Calu3 (cell line): ENCODE measurements around the gene ABR. TPM values are rescaled to one million over a fixed set of nuclear protein-coding genes. Genes with fewer than 3 reads are reported as not detected.
"Not testable (repeated sequence)": the region's sequence is repeated elsewhere in the genome, so short reads cannot be mapped to it uniquely, and the experiment has no call there.

Experiments
- BruUV-seq: library from RNA; stranded (reverse); fragments of 400-500 nt; replicated peaks from 2 replicates; lab custom pipeline; 2021; lab: Mats Ljungman, UMichigan
- CTCF ChIA-PET: fragments of 300-600 bp; sonication (Branson Sonifier 250); formaldehyde crosslinking; loops from one replicate; lab custom pipeline; 2022; ENCODE audit warnings: antibody characterized with exemption; lab: Charles Lee
- DNase-seq: peaks from one replicate; pipeline ENCODE4 v3.0.0; 2022
- H3K27ac Mint-ChIP-seq: one replicate; pipeline ENCODE4 v1.8.0; 2022; ENCODE audit warnings: mixed read lengths; ENCODE audit not compliant: unreplicated experiment
- H3K27me3 Mint-ChIP-seq: one replicate; pipeline ENCODE4 v1.8.0; 2022; ENCODE audit warnings: mixed read lengths; ENCODE audit not compliant: unreplicated experiment
- H3K36me3 Mint-ChIP-seq: one replicate; pipeline ENCODE4 v1.8.0; 2022; ENCODE audit warnings: mild to moderate bottlenecking, moderate library complexity, mixed read lengths; ENCODE audit not compliant: insufficient read depth, unreplicated experiment
- H3K4me1 Mint-ChIP-seq: one replicate; pipeline ENCODE4 v1.8.0; 2022; ENCODE audit warnings: mild to moderate bottlenecking, low read depth, mixed read lengths; ENCODE audit not compliant: unreplicated experiment
- H3K4me3 Mint-ChIP-seq: one replicate; pipeline ENCODE4 v1.8.0; 2022; ENCODE audit warnings: mild to moderate bottlenecking, low read depth, moderate library complexity, mixed read lengths; ENCODE audit not compliant: unreplicated experiment
- H3K9me3 Mint-ChIP-seq: one replicate; pipeline ENCODE4 v1.8.0; 2022; ENCODE audit warnings: low read depth, mixed read lengths; ENCODE audit not compliant: unreplicated experiment
- CTCF ChIP-seq: fragments of 200-600 bp; IDR thresholded peaks from one replicate; pipeline ENCODE4 v1.8.0; 2022; ENCODE audit warnings: antibody characterized with exemption; ENCODE audit not compliant: unreplicated experiment
- intact Hi-C: fragments of 100-400 bp; cut with micrococcal nuclease; formaldehyde crosslinking; loops from one replicate; pipeline ENCODE4 v1.10.0; 2022; ENCODE audit not compliant: unreplicated experiment
- total RNA-seq: library from RNA; stranded (reverse); gene quantifications from 2 replicates; pipeline ENCODE4 v1.2.3, GENCODE V29; 2022

Gene ABR
- total RNA-seq, 1 experiment from 2014 or later = 92.7 TPM

GRCh38 chr17:1047177-1047878, 132.5 kb downstream of the ABR start:
- no peak for DNase-seq
- H3K9me3 Mint-ChIP-seq = peaks cover 3% of the 10 kb centered on the region
- H3K27ac Mint-ChIP-seq = no peak overlapping the region
- H3K27me3 Mint-ChIP-seq = no peaks in the 10 kb centered on the region
- H3K4me3 Mint-ChIP-seq = no peak overlapping the region
- intact Hi-C loops = no loop called here
- CTCF ChIA-PET = interaction anchor here (0.8 kb wide), 1 partner anchor 9 kb away, joined by 3 read pairs; no protein-coding TSS in a partner anchor
- TF ChIP-seq CTCF = no peak
- no TSS peak for BruUV-seq
- peaks cover 13% of the 10 kb centered on the region for H3K36me3 Mint-ChIP-seq
- H3K4me1 Mint-ChIP-seq = no peaks in the 10 kb centered on the region

GRCh38 chr17:1045456-1045855, 134.3 kb downstream of the ABR start:
- H3K4me3 Mint-ChIP-seq = no peak overlapping the region
- H3K27me3 Mint-ChIP-seq = no peaks in the 10 kb centered on the region
- no peak for TF ChIP-seq CTCF
- no TSS peak for BruUV-seq
- CTCF ChIA-PET = no interaction called here
- no peak overlapping the region for H3K27ac Mint-ChIP-seq
- H3K9me3 Mint-ChIP-seq = peaks cover 4% of the 10 kb centered on the region
- H3K36me3 Mint-ChIP-seq = peaks cover 13% of the 10 kb centered on the region
- intact Hi-C loops = no loop called here
- DNase-seq = no peak
- H3K4me1 Mint-ChIP-seq = no peaks in the 10 kb centered on the region

- DNase-seq, BruUV-seq, H3K27ac Mint-ChIP-seq, H3K27me3 Mint-ChIP-seq, H3K4me3 Mint-ChIP-seq, intact Hi-C loops, H3K4me1 Mint-ChIP-seq, H3K9me3 Mint-ChIP-seq: not testable (repeated sequence)
- CTCF ChIA-PET = interaction anchor here (1.2 kb wide), 1 partner anchor 12 kb away, joined by 3 read pairs; no protein-coding TSS in a partner anchor
- H3K36me3 Mint-ChIP-seq = peaks cover 13% of the 10 kb centered on the region
Measured at GRCh38 chr17:1044387-1045009, 135.3 kb downstream of the ABR start.

GRCh38 chr17:1043601-1044251, 136.1 kb downstream of the ABR start:
- intact Hi-C loops = no loop called here
- Mint-ChIP-seq H3K27me3 (no peaks in the 10 kb centered on the region), H3K27ac (no peak overlapping the region), H3K4me1 (no peaks in the 10 kb centered on the region), H3K9me3 (peaks cover 4% of the 10 kb centered on the region), H3K4me3 (no peak overlapping the region), H3K36me3 (peaks cover 13% of the 10 kb centered on the region)
- DNase-seq = no peak
- no peak for TF ChIP-seq CTCF
- CTCF ChIA-PET = interaction anchor here (1.2 kb wide), 1 partner anchor 12 kb away, joined by 3 read pairs; no protein-coding TSS in a partner anchor
- BruUV-seq = no TSS peak
